Skeletal muscle cell (primary cell): Measurements from ENCODE around the gene IRF3.

Experiments
- DNase-seq: peaks from one replicate; pipeline ENCODE4 v3.0.0-alpha.2; 2010; ENCODE audit warnings: low read depth
- H3K4me3 ChIP-seq: 2 replicates; pipeline ENCODE4 v1.5.1; 2011; ENCODE audit warnings: low read depth, mild to moderate bottlenecking, control low read depth, low read length, moderate library complexity

IRF3 gene

DNA sequence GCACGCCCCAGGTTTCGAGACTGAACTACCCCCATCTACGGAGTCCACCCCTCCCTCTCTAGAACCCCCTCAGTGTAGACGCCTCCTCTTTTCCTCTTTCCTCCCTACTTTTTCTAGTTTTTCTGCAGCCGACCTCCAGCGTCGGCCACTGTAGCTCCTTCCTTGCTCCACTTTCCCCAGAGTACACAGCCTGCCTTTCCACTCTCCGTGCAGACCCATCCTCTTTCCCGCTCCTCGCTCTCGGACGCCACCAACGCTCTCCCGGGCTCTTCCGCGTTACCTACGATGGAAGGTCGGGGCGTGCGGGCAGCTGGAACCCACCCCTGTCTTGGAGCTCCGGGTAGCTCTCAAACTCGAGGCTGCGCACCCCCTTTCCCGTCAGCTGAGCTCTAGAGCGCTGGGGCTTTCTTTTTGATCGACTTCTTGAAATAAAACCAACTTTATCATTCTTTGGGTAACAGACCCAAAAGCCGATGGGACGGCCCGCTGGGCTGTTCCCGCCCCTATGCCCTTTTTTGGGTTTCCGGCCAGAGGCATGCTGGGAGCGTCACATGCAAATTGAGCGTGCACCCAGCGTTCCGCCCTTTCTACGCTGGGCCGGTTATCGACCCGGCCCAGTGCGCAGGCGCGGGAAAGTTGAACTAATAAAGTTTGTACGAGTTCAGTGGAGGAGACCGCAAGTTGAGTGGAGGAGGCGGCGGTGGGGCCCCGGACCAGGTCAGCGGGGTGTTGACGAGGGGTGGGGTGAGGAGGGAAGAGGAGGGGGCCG lies at the start of gene IRF3, which contains the start of gene BCL2L12:
IRF3 (minus strand) TSS at position 507 of the 769 bp plus-strand sequence. CDS start 1,019 bp downstream, outside the sequence.
BCL2L12 (plus strand) TSS at position 583 of the 769 bp plus-strand sequence. CDS start 760 bp downstream, outside the sequence.
- peak within 1 kb of the TSS; percentile 95 for H3K4me3 ChIP-seq
- peak; percentile 83 for DNase-seq

DNA sequence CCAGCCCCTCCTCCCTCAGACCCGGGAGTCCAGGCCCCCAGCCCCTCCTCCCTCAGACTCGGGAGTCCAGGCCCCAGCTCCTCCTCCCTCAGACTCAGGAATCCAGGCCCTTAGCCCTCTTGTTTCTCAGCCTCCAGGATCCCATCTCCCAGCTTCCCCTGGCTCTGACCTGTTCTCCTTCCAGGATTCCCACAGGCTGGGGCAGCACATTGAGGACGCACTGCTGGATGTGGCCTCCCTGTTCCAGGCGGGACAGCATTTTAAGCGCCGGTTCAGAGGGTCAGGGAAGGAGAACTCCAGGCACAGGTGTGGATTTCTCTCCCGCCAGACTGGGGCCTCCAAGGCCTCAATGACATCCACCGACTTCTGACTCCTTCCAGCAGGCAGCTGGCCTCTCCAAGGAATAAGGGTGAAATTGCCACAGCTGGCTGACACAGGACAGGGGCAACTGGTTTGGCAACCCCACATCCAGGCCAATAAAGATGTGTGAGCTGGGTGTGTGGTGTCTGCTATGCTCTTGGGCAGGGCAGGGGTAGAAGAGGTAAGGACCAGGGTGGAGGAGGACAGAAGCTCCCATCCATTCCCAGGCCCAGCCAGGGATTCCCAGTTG lies 47.7 kb upstream of the IRF3 start:
- DNase-seq = no peak
- H3K4me3 ChIP-seq = no peak overlapping the region

DNA sequence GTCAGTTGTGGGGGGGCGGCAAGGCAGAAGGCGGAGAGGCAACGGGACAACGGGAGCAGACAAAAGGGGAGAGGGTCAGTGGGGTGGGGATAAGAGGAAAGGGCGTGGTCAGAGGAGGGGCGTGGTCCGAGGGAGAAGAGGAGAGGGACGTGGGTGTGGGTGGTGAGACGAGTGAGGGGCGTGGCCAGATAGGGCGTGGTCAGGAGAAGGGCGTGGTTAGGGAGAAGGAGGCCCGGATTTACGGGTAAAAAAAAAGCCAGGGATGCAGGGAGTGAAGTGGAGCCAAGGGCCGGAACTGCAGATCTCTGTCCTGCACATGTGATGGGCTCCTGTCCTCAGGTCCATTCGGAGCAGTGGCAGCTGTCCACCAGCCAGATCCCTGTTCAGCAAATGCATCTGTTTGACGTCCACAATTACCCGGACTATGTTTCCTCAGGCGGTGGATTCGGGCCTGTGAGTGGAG lies 46.8 kb upstream of the IRF3 start:
- DNase-seq = no peak
- H3K4me3 ChIP-seq = no peak overlapping the region

- no peak overlapping the region for H3K4me3 ChIP-seq
- no peak for DNase-seq
Measured at GRCh38 chr19:49710372-49710951, 44.8 kb upstream of the IRF3 start.

GRCh38 chr19:49705919-49706318 lies 40.3 kb upstream of the IRF3 start:
- no peak overlapping the region for H3K4me3 ChIP-seq

DNA sequence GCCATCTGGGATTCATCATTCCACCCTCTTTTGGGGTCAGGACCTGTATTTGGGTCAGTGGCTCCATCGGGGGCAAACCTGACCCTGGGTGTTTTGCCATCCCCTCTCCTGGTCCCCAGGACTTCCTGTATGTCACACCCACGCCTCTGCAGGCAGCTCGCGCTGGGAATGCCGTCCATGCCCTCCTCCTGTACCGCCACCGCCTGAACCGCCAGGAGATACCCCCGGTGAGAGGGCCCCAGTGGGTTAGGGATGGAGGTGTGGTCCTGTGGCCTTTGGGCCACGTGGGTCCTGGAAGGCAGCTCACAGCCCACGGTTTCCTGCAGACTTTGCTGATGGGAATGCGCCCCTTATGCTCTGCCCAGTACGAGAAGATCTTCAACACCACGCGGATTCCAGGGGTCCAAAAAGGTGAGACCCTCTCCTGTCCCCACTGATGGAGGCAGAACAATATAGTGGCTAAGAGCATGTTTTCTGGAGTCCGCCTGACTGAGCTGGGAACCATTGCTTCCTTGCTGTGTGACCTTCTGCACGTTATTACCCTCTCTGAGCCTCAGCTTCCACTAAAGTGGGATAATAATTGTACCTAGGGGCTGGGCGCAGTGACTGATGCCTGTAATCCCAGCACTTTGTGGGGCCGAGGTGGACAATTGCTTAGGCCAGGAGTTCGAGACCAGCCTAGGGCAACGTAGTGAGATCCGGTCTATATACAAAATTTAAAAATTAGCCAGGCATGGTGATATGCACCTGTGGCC lies 39.4 kb upstream of the IRF3 start:
- DNase-seq = no peak
- H3K4me3 ChIP-seq = no peak overlapping the region

More at GRCh38 chr19:49705919-49706318, 40.3 kb upstream of the IRF3 start:
- no peak for DNase-seq

DNA sequence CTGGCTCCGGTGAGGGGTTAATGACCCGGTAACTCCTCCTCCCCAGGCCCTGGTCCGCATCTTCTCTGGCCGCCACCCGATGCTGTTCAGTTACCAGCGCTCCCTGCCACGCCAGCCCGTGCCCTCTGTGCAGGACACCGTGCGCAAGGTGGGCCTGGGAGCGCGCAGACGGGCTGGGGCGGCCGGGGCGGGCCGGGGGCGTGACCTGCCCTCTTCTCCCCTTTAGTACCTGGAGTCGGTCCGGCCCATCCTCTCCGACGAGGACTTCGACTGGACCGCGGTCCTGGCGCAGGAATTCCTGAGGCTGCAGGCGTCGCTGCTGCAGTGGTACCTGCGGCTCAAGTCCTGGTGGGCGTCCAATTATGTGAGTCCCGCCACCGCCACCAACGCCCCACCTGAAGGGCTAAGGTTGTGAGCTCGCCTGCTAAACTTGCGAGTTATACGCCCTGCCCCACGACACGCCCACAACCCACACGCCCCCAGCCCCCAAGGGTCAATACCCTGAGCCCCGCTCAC lies 35.7 kb upstream of the IRF3 start:
- no peak for DNase-seq
- no peak overlapping the region for H3K4me3 ChIP-seq

GRCh38 chr19:49700563-49700962 lies 34.9 kb upstream of the IRF3 start:
- H3K4me3 ChIP-seq = no peak overlapping the region
- DNase-seq = no peak

- no peak overlapping the region for H3K4me3 ChIP-seq
- no peak for DNase-seq
Measured at GRCh38 chr19:49699364-49699763, 33.7 kb upstream of the IRF3 start.

- DNase-seq = no peak
- no peak overlapping the region for H3K4me3 ChIP-seq
Measured at GRCh38 chr19:49696865-49697264, 31.2 kb upstream of the IRF3 start.

- no peak overlapping the region for H3K4me3 ChIP-seq
- DNase-seq = no peak
Measured at GRCh38 chr19:49696115-49696514, 30.5 kb upstream of the IRF3 start.

DNA sequence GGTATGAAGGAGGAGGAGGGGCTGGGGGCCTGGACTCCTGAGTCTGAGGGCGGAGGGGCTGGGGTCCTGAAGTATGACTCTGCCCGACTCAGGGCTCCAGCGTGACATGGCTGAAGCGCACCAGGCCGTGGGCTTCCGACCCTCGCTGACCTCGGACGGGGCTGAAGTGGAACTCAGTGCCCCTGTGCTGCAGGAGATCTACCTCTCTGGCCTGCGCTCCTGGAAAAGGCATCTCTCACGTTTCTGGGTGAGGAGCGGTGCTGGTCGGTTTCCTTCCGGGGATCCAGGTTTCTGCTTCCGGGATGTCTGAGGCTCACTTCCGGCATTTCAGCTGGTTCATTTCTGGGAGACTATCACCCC lies 26.5 kb upstream of the IRF3 start:
- DNase-seq = no peak
- H3K4me3 ChIP-seq = peak overlapping the region; percentile 55

- no peak for DNase-seq
- H3K4me3 ChIP-seq = peak overlapping the region; percentile 55
Measured at GRCh38 chr19:49691243-49692146, 25.8 kb upstream of the IRF3 start.

GRCh38 chr19:49690656-49691242 lies 25.1 kb upstream of the IRF3 start, which contains the start of gene CPT1C:
Gene CPT1C, plus strand, starts transcription at chr19:49691116. Its CDS starts 1,137 bp downstream, at chr19:49692253.
- no peak for DNase-seq
- peak within 1 kb of the TSS; percentile 55 for H3K4me3 ChIP-seq

GRCh38 chr19:49690079-49690655 lies 24.5 kb upstream of the IRF3 start:
- peak overlapping the region; percentile 55 for H3K4me3 ChIP-seq
- no peak for DNase-seq

DNA sequence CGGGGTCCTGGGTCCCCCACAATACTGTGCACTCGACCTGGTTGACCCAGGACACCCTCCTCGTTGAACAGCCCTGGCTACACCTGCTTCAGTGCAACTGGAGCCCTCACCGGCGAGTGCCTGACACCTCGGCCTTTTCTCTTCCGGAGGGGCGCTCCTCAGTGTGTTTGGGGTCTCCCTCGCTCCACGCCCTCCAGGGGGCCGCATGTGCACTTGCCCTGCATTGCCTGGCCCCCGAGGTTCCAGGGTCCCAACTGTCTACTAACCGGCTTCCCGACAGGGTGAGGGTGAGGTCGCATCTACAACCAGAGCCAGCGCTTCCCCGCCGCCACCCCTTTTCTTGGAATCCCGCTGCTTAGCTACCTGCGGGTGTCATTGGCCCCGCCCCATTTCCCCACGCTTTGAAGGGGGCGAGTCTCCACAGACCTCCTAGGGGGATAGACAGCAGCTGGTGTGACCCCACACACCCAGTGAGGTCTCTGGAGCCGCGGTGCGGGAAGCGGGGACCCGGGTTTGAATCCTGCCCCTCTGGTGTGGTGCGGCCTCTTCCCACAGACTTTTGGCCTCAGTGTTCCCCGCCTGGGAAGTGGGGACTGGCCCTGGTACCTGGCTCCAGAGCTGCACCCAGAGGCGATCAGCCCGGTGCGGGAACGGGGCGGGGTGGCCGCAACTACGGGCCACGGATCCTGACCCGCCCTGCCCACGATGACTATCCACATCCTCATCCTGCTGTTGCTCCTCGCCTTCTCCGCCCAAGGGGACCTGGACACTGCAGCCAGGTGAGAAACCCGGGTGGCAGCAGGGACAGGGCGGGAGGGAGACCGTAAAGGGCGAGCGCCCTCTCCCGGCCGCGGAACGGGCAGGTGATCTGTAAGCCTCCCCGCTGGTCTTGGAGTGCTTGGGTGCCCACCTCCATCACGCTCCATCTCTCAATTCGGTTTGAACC lies 23.7 kb upstream of the IRF3 start, which contains the start of gene ADM5:
ADM5 (plus strand) TSS at position 462 of the 946 bp plus-strand sequence; CDS start at position 706, 244 bp downstream.
- H3K4me3 ChIP-seq = peak within 1 kb of the TSS; percentile 55
- DNase-seq = no peak
